ENCODE results near the gene FOXJ2. TPM values are rescaled to one million over a fixed set of nuclear protein-coding genes. Genes with fewer than 3 reads are reported as not detected.

Gene FOXJ2
- total and polyA plus RNA-seq, 10 of the 15 experiments (the other 5 are each of a cell fraction or from before 2014, with no cell fraction given), result 1.4 to 9.3 (median 4.8) TPM

DNA sequence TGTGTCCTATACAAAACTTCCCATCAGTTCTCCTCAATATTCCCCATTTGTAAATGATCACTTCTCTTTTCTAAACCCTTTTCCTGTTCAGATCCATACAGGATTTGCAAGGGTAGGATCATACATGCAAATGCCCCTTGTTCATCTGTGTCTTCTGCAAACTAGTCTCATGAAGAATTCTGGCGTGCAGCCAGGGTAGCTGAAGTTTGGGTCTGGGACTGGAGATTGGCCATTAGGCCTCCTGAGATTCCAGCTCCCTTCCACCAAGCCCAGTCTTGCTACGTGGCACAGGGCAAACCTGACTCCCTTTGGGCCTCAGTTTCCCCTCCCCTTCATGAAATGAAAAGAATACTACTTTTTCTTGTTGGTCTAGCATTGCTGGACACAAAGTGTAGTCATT is 22.3 kb downstream of the FOXJ2 start:
- intact Hi-C loops (cut with micrococcal nuclease; ENCODE audit: unreplicated experiment) (no loop called here), in situ Hi-C loops (cut with MboI) (no loop called here)
- ATAC-seq, result no peak
- TF ChIP-seq YY1 (IDR thresholded peaks at IDR 0.05; ENCODE audit: low read depth, low read length) (no peak), PML (IDR thresholded peaks at IDR 0.05; ENCODE audit: low read length) (no peak), SMAD1 (IDR thresholded peaks at IDR 0.05; ENCODE audit: low read depth, partially characterized antibody) (no peak), NR2F1 (conservative IDR thresholded peaks at IDR 0.05) (no peak), TCF3 (IDR thresholded peaks at IDR 0.05; ENCODE audit: borderline replicate concordance, insufficient read depth, low read depth, low read length) (no peak), NFXL1 (IDR thresholded peaks at IDR 0.05; ENCODE audit: borderline replicate concordance) (no peak), HDGF (IDR thresholded peaks at IDR 0.05) (no peak), EED (IDR thresholded peaks at IDR 0.05; ENCODE audit: low read depth) (no peak), SMAD5 (IDR thresholded peaks at IDR 0.05; ENCODE audit: low read depth) (no peak), JUND (IDR thresholded peaks at IDR 0.05; ENCODE audit: low read depth, low read length) (no peak), HDAC6 (IDR thresholded peaks at IDR 0.05; ENCODE audit: unreplicated experiment) (no peak)
- TF ChIP-seq, protein P1, sequence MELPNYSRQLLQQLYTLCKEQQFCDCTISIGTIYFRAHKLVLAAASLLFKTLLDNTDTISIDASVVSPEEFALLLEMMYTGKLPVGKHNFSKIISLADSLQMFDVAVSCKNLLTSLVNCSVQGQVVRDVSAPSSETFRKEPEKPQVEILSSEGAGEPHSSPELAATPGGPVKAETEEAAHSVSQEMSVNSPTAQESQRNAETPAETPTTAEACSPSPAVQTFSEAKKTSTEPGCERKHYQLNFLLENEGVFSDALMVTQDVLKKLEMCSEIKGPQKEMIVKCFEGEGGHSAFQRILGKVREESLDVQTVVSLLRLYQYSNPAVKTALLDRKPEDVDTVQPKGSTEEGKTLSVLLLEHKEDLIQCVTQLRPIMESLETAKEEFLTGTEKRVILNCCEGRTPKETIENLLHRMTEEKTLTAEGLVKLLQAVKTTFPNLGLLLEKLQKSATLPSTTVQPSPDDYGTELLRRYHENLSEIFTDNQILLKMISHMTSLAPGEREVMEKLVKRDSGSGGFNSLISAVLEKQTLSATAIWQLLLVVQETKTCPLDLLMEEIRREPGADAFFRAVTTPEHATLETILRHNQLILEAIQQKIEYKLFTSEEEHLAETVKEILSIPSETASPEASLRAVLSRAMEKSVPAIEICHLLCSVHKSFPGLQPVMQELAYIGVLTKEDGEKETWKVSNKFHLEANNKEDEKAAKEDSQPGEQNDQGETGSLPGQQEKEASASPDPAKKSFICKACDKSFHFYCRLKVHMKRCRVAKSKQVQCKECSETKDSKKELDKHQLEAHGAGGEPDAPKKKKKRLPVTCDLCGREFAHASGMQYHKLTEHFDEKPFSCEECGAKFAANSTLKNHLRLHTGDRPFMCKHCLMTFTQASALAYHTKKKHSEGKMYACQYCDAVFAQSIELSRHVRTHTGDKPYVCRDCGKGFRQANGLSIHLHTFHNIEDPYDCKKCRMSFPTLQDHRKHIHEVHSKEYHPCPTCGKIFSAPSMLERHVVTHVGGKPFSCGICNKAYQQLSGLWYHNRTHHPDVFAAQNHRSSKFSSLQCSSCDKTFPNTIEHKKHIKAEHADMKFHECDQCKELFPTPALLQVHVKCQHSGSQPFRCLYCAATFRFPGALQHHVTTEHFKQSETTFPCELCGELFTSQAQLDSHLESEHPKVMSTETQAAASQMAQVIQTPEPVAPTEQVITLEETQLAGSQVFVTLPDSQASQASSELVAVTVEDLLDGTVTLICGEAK (IDR thresholded peaks at IDR 0.05; ENCODE audit: borderline replicate concordance), result no peak
- TF ChIP-seq, protein P2, sequence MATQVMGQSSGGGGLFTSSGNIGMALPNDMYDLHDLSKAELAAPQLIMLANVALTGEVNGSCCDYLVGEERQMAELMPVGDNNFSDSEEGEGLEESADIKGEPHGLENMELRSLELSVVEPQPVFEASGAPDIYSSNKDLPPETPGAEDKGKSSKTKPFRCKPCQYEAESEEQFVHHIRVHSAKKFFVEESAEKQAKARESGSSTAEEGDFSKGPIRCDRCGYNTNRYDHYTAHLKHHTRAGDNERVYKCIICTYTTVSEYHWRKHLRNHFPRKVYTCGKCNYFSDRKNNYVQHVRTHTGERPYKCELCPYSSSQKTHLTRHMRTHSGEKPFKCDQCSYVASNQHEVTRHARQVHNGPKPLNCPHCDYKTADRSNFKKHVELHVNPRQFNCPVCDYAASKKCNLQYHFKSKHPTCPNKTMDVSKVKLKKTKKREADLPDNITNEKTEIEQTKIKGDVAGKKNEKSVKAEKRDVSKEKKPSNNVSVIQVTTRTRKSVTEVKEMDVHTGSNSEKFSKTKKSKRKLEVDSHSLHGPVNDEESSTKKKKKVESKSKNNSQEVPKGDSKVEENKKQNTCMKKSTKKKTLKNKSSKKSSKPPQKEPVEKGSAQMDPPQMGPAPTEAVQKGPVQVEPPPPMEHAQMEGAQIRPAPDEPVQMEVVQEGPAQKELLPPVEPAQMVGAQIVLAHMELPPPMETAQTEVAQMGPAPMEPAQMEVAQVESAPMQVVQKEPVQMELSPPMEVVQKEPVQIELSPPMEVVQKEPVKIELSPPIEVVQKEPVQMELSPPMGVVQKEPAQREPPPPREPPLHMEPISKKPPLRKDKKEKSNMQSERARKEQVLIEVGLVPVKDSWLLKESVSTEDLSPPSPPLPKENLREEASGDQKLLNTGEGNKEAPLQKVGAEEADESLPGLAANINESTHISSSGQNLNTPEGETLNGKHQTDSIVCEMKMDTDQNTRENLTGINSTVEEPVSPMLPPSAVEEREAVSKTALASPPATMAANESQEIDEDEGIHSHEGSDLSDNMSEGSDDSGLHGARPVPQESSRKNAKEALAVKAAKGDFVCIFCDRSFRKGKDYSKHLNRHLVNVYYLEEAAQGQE (IDR thresholded peaks at IDR 0.05; ENCODE audit: low read depth, low read length), result no peak
- TF ChIP-seq, protein P3, sequence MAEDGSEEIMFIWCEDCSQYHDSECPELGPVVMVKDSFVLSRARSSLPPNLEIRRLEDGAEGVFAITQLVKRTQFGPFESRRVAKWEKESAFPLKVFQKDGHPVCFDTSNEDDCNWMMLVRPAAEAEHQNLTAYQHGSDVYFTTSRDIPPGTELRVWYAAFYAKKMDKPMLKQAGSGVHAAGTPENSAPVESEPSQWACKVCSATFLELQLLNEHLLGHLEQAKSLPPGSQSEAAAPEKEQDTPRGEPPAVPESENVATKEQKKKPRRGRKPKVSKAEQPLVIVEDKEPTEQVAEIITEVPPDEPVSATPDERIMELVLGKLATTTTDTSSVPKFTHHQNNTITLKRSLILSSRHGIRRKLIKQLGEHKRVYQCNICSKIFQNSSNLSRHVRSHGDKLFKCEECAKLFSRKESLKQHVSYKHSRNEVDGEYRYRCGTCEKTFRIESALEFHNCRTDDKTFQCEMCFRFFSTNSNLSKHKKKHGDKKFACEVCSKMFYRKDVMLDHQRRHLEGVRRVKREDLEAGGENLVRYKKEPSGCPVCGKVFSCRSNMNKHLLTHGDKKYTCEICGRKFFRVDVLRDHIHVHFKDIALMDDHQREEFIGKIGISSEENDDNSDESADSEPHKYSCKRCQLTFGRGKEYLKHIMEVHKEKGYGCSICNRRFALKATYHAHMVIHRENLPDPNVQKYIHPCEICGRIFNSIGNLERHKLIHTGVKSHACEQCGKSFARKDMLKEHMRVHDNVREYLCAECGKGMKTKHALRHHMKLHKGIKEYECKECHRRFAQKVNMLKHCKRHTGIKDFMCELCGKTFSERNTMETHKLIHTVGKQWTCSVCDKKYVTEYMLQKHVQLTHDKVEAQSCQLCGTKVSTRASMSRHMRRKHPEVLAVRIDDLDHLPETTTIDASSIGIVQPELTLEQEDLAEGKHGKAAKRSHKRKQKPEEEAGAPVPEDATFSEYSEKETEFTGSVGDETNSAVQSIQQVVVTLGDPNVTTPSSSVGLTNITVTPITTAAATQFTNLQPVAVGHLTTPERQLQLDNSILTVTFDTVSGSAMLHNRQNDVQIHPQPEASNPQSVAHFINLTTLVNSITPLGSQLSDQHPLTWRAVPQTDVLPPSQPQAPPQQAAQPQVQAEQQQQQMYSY (CRISPR knock-in tag; IDR thresholded peaks at IDR 0.05), result no peak
- ChIA-PET POLR2A (no interaction called here), CTCF (interaction anchor here (1.9 kb wide), 1 partner anchor 23 kb away, joined by 7 read pairs; no protein-coding TSS in a partner anchor), SMC1A (ENCODE audit: uncharacterized antibody, unreplicated experiment) (no interaction called here), RAD21 (ENCODE audit: unreplicated experiment) (no interaction called here)
- Histone ChIP-seq H3K36me3 (ENCODE audit: control insufficient read depth in 2 of 2, insufficient read depth in 2 of 2, low read length in 1 of 2) (peaks cover 3% of the 10 kb centered on the region in 2 experiments; a peak in 3 of 4 replicates), H2AFZ (ENCODE audit: control insufficient read depth, low read depth, low read length) (no peak overlapping the region), H3K4me2 (ENCODE audit: control insufficient read depth, insufficient read depth) (no peak overlapping the region), H3K27ac (ENCODE audit: control insufficient read depth, insufficient read depth) (no peak overlapping the region), H3K4me3 (no peak overlapping the region), H3K79me2 (ENCODE audit: control insufficient read depth, insufficient read depth, low read length) (no peaks in the 10 kb centered on the region), H3K9ac (ENCODE audit: control insufficient read depth, insufficient read depth, low read length) (no peak overlapping the region), H4K20me1 (ENCODE audit: control insufficient read depth, insufficient read depth) (no peaks in the 10 kb centered on the region), H3K27me3 (replicated peaks in 1 of 2; ENCODE audit: control insufficient read depth in 2 of 2, insufficient read depth in 2 of 2, low read length in 1 of 2) (no peaks in the 10 kb centered on the region), H3K9me3 (replicated peaks; ENCODE audit: control insufficient read depth, insufficient read depth, low read length) (no peaks in the 10 kb centered on the region), H3K4me1 (ENCODE audit: control insufficient read depth, insufficient read depth, low read length) (no peaks in the 10 kb centered on the region)
- no peak for DNase-seq (ENCODE audit: low read depth, low spot score)
- FAIRE-seq, result no peak
- BruUV-seq (replicated peaks), result no TSS peak
- 89% methylated on average over 2 of the region's 2 CpGs for WGBS (ENCODE audit: insufficient coverage, insufficient replicate concordance, low lambda C conversion rate, missing lambda C conversion rate)
